GM12875 (cell line): ENCODE results near the gene CACNA1H.

Source experiments
- H3K4me3 ChIP-seq: one replicate; pipeline ENCODE4 v1.5.1; 2011; ENCODE audit warnings: low read depth, low read length, control low read depth
- CTCF ChIP-seq: IDR thresholded peaks from 2 replicates; pipeline ENCODE4 v1.5.1; 2011; ENCODE audit warnings: low read depth, mild to moderate bottlenecking, control low read depth, inconsistent platforms, low read length, moderate library complexity, borderline replicate concordance; ENCODE audit not compliant: insufficient read depth

Gene CACNA1H

GRCh38 chr16:1119129-1119528, 33.8 kb upstream of the CACNA1H start:
- no peak overlapping the region for H3K4me3 ChIP-seq
- TF ChIP-seq CTCF: no peak

- no peak for TF ChIP-seq CTCF
- no peak overlapping the region for H3K4me3 ChIP-seq
Measured at GRCh38 chr16:1119766-1120576, 32.9 kb upstream of the CACNA1H start.

- TF ChIP-seq CTCF: no peak
- H3K4me3 ChIP-seq: no peak overlapping the region
Measured at GRCh38 chr16:1120577-1120941, 32.3 kb upstream of the CACNA1H start.

- no peak overlapping the region for H3K4me3 ChIP-seq
- TF ChIP-seq CTCF: no peak
Measured at GRCh38 chr16:1121009-1121408, 31.9 kb upstream of the CACNA1H start.

GRCh38 chr16:1121601-1122397, 31.1 kb upstream of the CACNA1H start:
- H3K4me3 ChIP-seq: no peak overlapping the region
- no peak for TF ChIP-seq CTCF

- no peak for TF ChIP-seq CTCF
- H3K4me3 ChIP-seq: no peak overlapping the region
Measured at GRCh38 chr16:1122398-1122765, 30.5 kb upstream of the CACNA1H start.
